Karpas-422 (cell line): ENCODE data around the gene PPP1R27. TPM values are rescaled to one million over a fixed set of nuclear protein-coding genes. Genes with fewer than 3 reads are reported as not detected.

Experiments used
- DNase-seq: peaks from one replicate; pipeline ENCODE4 v3.0.0-alpha.2; 2015
- H2AFZ ChIP-seq: fragments of 200-600 bp; sonication (generic); 2 replicates; pipeline ENCODE4 v1.6.1; 2014; ENCODE audit warnings: antibody characterized with exemption, low read length, mixed read lengths
- H3K27ac ChIP-seq: fragments of 200-600 bp; sonication (generic); 2 replicates; pipeline ENCODE4 v1.5.1; 2014; ENCODE audit warnings: mild to moderate bottlenecking, low read length, moderate library complexity
- H3K27me3 ChIP-seq: fragments of 200-600 bp; sonication (generic); 2 replicates; pipeline ENCODE4 v1.6.1; 2014; ENCODE audit warnings: low read length, mixed read lengths
- H3K36me3 ChIP-seq: fragments of 200-600 bp; sonication (generic); 2 replicates; pipeline ENCODE4 v1.6.1; 2014; ENCODE audit warnings: low read length, mixed read lengths; ENCODE audit not compliant: insufficient read depth
- H3K4me1 ChIP-seq: fragments of 200-600 bp; sonication (generic); 2 replicates; pipeline ENCODE4 v1.6.1; 2014; ENCODE audit warnings: mild to moderate bottlenecking, low read length, mixed read lengths
- H3K4me2 ChIP-seq: fragments of 200-600 bp; sonication (generic); 2 replicates; pipeline ENCODE4 v1.6.1; 2014; ENCODE audit warnings: low read length, low read depth, mild to moderate bottlenecking; ENCODE audit not compliant: poor library complexity, severe bottlenecking
- H3K4me3 ChIP-seq: fragments of 200-600 bp; sonication (generic); 2 replicates; pipeline ENCODE4 v1.5.1; 2014; ENCODE audit warnings: mild to moderate bottlenecking, antibody characterized with exemption, low read length, mixed read lengths
- H3K79me2 ChIP-seq: fragments of 200-600 bp; sonication (generic); 2 replicates; pipeline ENCODE4 v1.6.1; 2014; ENCODE audit warnings: mild to moderate bottlenecking, low read length, mixed read lengths
- H3K9ac ChIP-seq: fragments of 200-600 bp; sonication (generic); 2 replicates; pipeline ENCODE4 v1.6.0; 2014; ENCODE audit warnings: low read length
- H3K9me2 ChIP-seq: fragments of 200-600 bp; sonication (generic), shearing (Covaris generic); replicated peaks from 2 replicates; pipeline ENCODE4 v1.6.0; 2014; ENCODE audit warnings: mild to moderate bottlenecking, low read length, moderate library complexity; ENCODE audit not compliant: insufficient read depth
- H3K9me3 ChIP-seq: fragments of 300-700, 200-600 bp; sonication (generic); 2 replicates; pipeline ENCODE4 v1.6.1; 2014; ENCODE audit warnings: low read length, mixed read lengths
- H4K20me1 ChIP-seq: fragments of 200-600 bp; sonication (generic); 2 replicates; pipeline ENCODE4 v1.6.1; 2014; ENCODE audit warnings: mild to moderate bottlenecking, antibody characterized with exemption, low read length, low read depth; ENCODE audit not compliant: insufficient read depth
- total RNA-seq: library from RNA; depleted of rRNA; stranded (reverse); fragments of >200 nt; shearing (Covaris generic); gene quantifications from 2 replicates; pipeline ENCODE4 v1.2.3, GENCODE V29; 2014; ENCODE audit warnings: low replicate concordance

The PPP1R27 gene
- total RNA-seq, 1 experiment from 2014 or later: not detected

DNA sequence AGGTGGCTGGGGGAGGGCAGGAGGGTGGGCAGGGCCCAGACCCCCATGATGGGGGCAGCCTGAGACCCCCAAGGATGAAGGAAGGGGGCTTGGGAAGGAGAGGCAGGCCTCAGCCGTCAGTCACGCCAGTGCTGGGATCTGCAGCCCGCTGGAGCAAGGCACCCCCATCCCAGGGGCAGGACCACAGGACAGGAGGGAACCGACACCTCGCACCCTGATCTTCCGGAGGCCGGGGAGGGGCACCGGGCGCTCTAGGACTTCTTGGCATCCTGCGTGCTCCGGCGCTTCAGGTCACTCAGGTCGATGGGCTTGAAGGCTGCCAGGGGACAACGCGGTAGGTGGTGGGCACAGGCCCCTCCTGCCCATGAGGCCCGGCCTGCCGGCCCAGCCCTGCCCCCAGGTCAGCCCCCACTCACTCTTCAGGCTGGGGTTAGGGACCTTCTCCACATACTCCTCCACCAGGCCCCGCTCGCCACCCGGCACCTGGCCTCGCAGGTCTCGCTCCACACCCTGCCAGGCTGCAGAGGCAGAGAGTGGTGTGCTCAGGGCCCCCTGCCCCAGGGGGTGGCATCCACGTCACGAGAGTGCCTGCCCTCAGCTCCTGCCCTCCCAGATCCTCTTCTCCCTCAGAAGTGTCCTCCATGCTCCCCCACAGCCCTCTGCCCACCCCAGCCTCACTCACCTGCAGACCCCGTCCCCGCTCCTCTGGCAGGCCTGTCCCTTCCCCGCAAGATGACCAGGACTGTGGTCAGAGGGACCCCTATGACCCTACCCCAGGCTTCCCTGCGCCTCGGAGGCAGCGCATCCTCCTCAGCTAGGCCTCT is 11.6 kb downstream of the PPP1R27 start:
- H3K27ac ChIP-seq: no peak overlapping the region
- no peak overlapping the region for H3K4me2 ChIP-seq
- no peaks in the 10 kb centered on the region for H3K9me3 ChIP-seq
- DNase-seq: no peak
- no peak overlapping the region for H3K9ac ChIP-seq
- no peaks in the 10 kb centered on the region for H3K4me1 ChIP-seq
- H3K9me2 ChIP-seq: no peaks in the 10 kb centered on the region
- H2AFZ ChIP-seq: no peak overlapping the region
- no peaks in the 10 kb centered on the region for H3K36me3 ChIP-seq
- no peak overlapping the region for H3K4me3 ChIP-seq
- no peaks in the 10 kb centered on the region for H3K79me2 ChIP-seq
- H4K20me1 ChIP-seq: no peaks in the 10 kb centered on the region
- H3K27me3 ChIP-seq: no peaks in the 10 kb centered on the region

DNA sequence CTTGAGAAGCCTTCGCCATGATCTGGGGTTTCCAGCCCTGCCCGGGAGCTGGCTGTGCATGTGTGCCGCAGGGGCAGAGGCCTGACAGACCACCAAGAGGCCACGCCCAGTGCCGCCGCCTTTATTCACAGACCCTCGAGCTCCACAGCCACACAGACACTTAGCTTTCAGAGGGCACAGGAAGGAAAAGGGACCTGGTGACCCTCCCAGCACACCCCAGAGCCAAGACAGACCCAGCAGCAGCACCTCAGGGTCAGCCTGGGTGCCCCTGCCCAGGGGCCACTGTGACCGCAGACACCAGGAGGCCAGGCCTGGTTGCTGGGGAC is 12.6 kb downstream of the PPP1R27 start:
- no peak for DNase-seq
- no peak overlapping the region for H3K9ac ChIP-seq
- H3K4me3 ChIP-seq: no peak overlapping the region
- H3K79me2 ChIP-seq: no peaks in the 10 kb centered on the region
- no peak overlapping the region for H2AFZ ChIP-seq
- H3K27me3 ChIP-seq: no peaks in the 10 kb centered on the region
- no peaks in the 10 kb centered on the region for H3K36me3 ChIP-seq
- no peaks in the 10 kb centered on the region for H4K20me1 ChIP-seq
- no peak overlapping the region for H3K4me2 ChIP-seq
- no peak overlapping the region for H3K27ac ChIP-seq
- no peaks in the 10 kb centered on the region for H3K9me2 ChIP-seq
- H3K4me1 ChIP-seq: no peaks in the 10 kb centered on the region
- H3K9me3 ChIP-seq: no peaks in the 10 kb centered on the region

DNA sequence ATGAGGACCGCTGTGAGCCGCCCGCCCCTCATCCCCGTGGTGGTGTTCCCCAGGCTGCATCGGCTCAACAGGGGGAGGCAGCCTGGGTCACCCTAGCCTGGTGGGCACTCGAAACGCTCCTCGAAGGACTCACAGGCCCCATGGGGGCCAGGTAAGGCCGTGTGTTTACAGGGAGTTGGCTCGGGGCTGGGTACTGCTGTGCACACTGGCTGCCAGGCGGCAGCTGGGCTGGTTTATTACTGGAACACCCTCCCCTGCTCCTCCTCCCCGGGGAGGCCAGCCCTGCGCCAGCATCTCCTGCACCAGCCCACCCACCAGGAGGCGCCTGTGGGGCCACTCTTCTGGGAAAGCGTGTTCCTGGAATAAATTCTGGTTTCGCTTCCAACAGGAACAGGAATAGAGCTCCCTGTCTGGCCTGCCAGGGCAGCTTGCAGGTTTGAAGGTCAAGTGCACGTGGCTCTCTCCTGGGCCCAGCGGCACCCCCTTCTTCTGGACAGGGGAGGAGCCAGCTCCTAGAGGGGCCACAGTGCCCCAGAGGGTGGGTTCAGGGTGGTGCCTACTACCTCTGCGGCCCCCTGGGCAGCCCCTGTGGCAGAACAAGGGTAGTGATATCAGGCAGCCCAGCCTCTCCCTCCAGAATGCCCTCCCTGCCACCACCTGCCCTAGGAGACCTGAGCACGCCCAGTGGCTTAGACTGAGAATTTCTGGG is 13.1 kb downstream of the PPP1R27 start:
- no peak overlapping the region for H3K4me2 ChIP-seq
- no peaks in the 10 kb centered on the region for H3K9me3 ChIP-seq
- H2AFZ ChIP-seq: no peak overlapping the region
- H3K4me1 ChIP-seq: no peaks in the 10 kb centered on the region
- H3K27me3 ChIP-seq: no peaks in the 10 kb centered on the region
- no peaks in the 10 kb centered on the region for H3K9me2 ChIP-seq
- no peaks in the 10 kb centered on the region for H3K36me3 ChIP-seq
- H3K4me3 ChIP-seq: no peak overlapping the region
- no peak overlapping the region for H3K27ac ChIP-seq
- no peaks in the 10 kb centered on the region for H3K79me2 ChIP-seq
- no peak for DNase-seq
- no peaks in the 10 kb centered on the region for H4K20me1 ChIP-seq
- no peak overlapping the region for H3K9ac ChIP-seq

DNA sequence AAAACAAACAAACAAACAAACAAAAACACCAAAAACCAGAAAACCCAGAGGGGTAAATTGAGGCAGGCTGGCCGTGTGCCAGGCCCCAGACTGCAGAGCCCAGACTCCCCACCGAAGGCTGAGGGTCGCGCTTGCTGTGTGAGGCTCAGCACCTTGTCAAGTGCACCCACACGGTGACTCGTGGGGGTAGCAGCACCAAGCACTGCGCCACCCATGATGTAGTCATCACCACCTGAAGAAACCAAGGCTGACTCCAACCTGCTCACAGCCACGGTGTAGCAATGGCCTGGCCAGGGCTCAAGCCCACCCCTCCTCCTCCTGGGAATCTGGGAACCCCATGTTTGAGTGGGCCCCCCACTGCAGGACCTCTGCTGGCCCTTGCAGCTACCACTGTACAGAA is 13.7 kb downstream of the PPP1R27 start:
- H3K27me3 ChIP-seq: no peaks in the 10 kb centered on the region
- DNase-seq: no peak

DNA sequence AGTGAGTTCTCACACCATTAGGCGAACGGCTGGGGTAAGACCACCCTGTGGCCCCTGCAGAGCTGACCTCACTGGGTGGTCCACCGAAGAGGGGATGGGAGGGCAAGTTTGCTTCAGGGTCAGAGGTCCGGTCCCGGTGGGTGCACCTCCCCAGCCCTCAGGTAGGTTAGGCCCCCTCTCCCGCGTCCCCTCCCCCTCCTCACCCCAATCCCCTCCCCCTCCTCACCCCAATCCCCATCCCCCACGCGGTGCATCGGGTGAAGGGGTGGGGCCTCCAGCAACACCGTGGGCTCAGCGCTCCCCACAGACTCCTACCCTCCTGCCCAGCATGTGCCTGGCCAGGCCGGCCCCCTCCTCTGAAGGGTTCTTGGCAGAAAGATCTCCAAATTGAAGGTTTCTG is 15.1 kb downstream of the PPP1R27 start:
- Histone ChIP-seq H3K9me2 (no peaks in the 10 kb centered on the region), H3K4me2 (no peak overlapping the region), H3K27ac (no peak overlapping the region), H3K4me3 (no peak overlapping the region), H3K4me1 (no peaks in the 10 kb centered on the region), H3K27me3 (no peaks in the 10 kb centered on the region), H2AFZ (no peak overlapping the region), H3K79me2 (no peaks in the 10 kb centered on the region), H3K9me3 (no peaks in the 10 kb centered on the region), H3K9ac (no peak overlapping the region), H3K36me3 (no peaks in the 10 kb centered on the region), H4K20me1 (no peaks in the 10 kb centered on the region)
- no peak for DNase-seq

More for the DNA sequence above, 13.7 kb downstream of the PPP1R27 start:
- no peak overlapping the region for H3K27ac ChIP-seq
- H3K79me2 ChIP-seq: no peaks in the 10 kb centered on the region
- no peaks in the 10 kb centered on the region for H3K9me2 ChIP-seq
- H3K4me3 ChIP-seq: no peak overlapping the region
- H3K4me1 ChIP-seq: no peaks in the 10 kb centered on the region
- no peak overlapping the region for H3K4me2 ChIP-seq
- H3K36me3 ChIP-seq: no peaks in the 10 kb centered on the region
- no peak overlapping the region for H2AFZ ChIP-seq
- no peaks in the 10 kb centered on the region for H3K9me3 ChIP-seq
- no peak overlapping the region for H3K9ac ChIP-seq
- no peaks in the 10 kb centered on the region for H4K20me1 ChIP-seq

DNA sequence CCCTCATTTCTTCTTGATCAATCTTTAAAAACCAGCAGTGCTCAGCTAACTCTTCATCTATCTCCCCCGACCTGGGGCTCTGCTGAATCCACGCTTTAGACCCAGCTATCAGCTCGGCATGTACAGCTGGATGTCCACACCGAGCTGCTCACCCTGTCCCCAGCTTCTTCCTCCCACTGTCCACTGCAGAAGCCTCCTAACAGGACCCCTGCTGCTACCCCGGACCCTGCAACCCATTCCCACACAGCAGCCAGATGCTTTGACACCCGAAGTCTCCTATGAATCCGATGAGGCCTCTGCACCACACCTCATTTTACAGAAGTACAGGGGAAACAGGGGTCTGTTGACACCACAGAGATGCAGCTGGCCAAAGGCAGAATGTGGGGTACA is 17.1 kb downstream of the PPP1R27 start:
- Histone ChIP-seq H3K9me2 (no peaks in the 10 kb centered on the region), H3K4me2 (no peak overlapping the region), H2AFZ (no peak overlapping the region), H3K9me3 (no peaks in the 10 kb centered on the region), H3K4me1 (no peaks in the 10 kb centered on the region), H3K36me3 (no peaks in the 10 kb centered on the region), H4K20me1 (no peaks in the 10 kb centered on the region), H3K79me2 (no peaks in the 10 kb centered on the region), H3K27ac (no peak overlapping the region), H3K4me3 (no peak overlapping the region), H3K9ac (no peak overlapping the region), H3K27me3 (no peaks in the 10 kb centered on the region)
- no peak for DNase-seq

DNA sequence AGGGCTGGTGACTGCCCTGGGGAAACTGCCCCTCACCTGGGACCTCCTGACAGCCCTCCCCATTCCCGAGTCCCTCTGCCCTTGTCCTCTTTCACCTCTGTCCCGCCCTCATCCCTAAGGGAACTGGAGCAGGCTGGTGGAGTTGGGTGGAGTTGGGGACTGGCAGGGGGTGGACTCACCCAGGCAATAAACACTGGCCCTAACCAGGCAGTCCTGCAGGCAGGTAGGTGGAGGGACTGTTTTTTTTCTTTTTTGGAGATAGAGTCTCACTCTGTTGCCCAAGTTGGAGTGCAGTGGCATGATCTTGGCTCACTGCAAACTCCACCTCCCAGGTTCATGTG is 19.2 kb downstream of the PPP1R27 start:
- no peak overlapping the region for H3K4me2 ChIP-seq
- H3K9me3 ChIP-seq: no peaks in the 10 kb centered on the region
- no peaks in the 10 kb centered on the region for H3K79me2 ChIP-seq
- no peak overlapping the region for H2AFZ ChIP-seq
- no peaks in the 10 kb centered on the region for H3K27me3 ChIP-seq
- no peak for DNase-seq
- H3K9me2 ChIP-seq: no peaks in the 10 kb centered on the region
- no peak overlapping the region for H3K4me3 ChIP-seq
- no peaks in the 10 kb centered on the region for H3K36me3 ChIP-seq
- H4K20me1 ChIP-seq: no peaks in the 10 kb centered on the region
- H3K4me1 ChIP-seq: no peaks in the 10 kb centered on the region
- H3K9ac ChIP-seq: no peak overlapping the region
- H3K27ac ChIP-seq: no peak overlapping the region

DNA sequence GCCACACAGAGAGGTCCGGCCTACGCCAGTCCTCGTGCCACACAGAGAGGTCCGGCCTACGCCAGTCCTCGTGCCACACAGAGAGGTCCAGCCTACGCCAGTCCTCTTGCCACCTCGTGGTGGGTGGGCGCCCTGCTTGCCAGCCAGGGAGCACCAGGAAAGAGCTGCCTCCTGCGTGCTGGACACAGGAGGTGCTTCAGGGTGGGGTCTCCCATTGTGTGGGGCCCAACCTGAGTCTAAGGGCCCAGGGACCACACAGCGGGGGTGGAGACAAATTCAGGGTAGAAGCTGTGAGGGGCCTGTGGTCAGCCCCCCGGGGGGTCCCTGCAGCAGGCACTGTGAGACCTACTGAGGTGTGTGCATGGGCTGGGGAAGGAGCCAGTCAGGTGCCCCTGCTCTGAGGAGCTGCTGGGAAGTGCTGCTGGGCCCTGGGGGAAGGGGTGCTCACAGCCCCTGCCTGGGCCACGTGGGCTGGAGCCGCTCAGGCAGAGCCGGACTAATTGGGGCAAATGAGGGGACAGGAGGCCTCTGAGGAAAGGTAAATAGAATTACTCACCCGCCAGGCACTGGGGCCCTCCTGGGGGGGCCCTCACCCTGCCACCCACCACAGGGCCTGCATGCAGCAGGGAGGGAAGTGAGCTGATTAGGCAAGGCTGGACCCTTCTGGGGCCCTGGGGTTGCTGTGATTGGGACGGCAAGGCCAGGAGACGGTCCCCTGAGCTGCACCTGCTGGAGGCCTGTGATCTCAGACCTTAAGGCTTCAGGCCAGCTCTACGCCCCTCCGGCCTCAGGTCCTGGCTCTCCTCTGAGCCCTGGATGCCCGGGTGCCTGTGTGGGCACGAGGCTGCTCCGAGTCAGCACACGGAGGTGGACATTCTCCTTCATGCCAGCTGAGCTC is 19.9 kb downstream of the PPP1R27 start:
- H3K36me3 ChIP-seq: no peaks in the 10 kb centered on the region
- no peak overlapping the region for H3K27ac ChIP-seq
- DNase-seq: no peak
- no peaks in the 10 kb centered on the region for H3K9me3 ChIP-seq
- H3K27me3 ChIP-seq: no peaks in the 10 kb centered on the region
- H3K4me3 ChIP-seq: no peak overlapping the region
- H3K4me2 ChIP-seq: no peak overlapping the region
- H3K79me2 ChIP-seq: no peaks in the 10 kb centered on the region
- no peak overlapping the region for H3K9ac ChIP-seq
- H3K4me1 ChIP-seq: no peaks in the 10 kb centered on the region
- H4K20me1 ChIP-seq: no peaks in the 10 kb centered on the region
- no peaks in the 10 kb centered on the region for H3K9me2 ChIP-seq
- H2AFZ ChIP-seq: no peak overlapping the region
